Stimulated activated CD4-positive, alpha-beta T cell treated with anti-CD3 and anti-CD28 coated beads, Interleukin-4, amount 100 ng/mL, for 48 hours (primary cell): Measurements from ENCODE around the gene DDX10.
A peak's percentile ranks its signal among the peaks of the same experiment; 100 is the strongest.
"Not testable (repeated sequence)": the region's sequence is repeated elsewhere in the genome, so short reads cannot be mapped to it uniquely, and the experiment has no call there.

Experiments used
- DNase-seq, 2 donors: peaks; one replicate each; pipeline ENCODE4 v3.0.0-alpha.2; 2020; ENCODE audit warnings: low read depth in 2 of 2

Gene DDX10

GRCh38 chr11:108664730-108665525 is at the start of gene DDX10:
DDX10 (plus strand) TSS chr11:108665069; CDS start chr11:108665154, 85 bp downstream.
- DNase-seq = peak; percentile 95 to 96

- DNase-seq = no peak
These were observed 48.3 kb upstream of the DDX10 start for GRCh38 chr11:108616549-108616948.

- DNase-seq = no peak
These were observed 47.8 kb upstream of the DDX10 start for GRCh38 chr11:108617055-108617454.

DNA sequence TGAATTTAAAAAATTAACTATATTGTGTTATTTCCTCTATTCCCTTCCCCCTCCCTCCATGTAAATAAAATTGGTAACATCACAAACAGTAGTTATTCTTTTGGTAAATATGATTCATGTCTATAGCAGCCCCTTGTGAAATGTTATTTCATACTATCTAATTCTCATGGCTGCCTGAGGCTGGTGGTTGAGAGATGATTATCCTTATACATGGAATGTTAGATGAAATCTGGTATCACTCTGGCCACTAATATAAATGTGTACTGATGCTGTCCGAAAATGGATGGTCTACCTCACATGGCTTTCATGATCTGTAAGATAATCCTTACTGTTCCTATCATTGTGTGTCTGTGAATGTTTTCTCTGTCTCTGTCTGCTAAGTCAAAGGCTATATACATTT is 46.3 kb upstream of the DDX10 start:
- DNase-seq = no peak

- no peak for DNase-seq
These were observed 43.7 kb upstream of the DDX10 start for GRCh38 chr11:108620958-108621772.

DNA sequence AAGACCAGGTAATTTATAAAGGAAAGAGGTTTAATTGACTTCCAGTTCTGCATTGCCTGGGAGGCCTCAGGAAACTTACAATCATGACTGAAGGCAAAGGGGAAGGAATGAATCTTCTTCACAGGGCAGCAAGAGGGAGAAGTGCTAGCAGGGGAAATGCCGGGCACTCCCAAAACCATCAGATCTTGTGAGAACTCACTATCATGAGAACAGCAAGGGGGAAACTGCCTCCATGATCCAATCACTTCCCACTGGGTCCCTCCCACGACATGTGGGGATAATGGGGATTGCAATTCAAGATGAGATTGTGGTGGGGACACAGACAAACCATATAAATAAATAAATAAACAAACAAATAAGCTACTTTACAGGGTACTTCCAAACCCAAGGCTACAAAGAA is 42.5 kb upstream of the DDX10 start:
- no peak for DNase-seq

DNA sequence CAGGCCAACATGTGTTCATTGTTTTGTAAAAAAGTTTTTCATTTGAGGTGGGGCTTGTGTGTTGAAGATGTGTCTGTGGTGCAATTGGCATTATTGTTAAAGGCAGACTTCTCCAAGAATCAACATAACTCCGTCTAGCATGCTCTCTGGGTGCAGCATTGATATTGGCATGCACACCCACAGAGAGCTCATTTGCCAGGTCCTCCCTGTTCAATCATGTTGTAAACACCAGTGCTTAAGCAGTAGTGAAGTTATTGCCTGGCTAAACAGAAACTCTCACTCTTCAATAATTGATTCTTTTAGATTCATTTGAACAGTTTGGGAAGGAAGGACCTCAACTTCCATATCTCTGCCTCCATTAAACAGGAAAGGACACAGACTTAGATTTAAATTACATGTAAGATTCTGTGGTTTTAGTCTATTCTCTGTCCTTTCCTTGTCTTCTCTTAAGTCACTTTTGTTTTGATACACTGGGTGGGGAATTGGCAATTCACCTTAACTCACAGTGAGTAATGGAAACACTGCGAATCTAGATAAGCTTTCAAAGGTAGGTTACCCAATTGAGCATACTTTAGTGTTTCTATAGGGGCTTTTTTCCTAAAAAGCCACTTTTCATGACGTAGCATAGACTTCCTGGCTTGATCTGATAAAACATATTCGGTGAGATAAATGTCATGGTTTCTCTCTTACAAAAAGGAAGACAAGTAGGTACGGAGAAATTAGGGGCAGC is 40.5 kb upstream of the DDX10 start:
- DNase-seq = no peak

DNA sequence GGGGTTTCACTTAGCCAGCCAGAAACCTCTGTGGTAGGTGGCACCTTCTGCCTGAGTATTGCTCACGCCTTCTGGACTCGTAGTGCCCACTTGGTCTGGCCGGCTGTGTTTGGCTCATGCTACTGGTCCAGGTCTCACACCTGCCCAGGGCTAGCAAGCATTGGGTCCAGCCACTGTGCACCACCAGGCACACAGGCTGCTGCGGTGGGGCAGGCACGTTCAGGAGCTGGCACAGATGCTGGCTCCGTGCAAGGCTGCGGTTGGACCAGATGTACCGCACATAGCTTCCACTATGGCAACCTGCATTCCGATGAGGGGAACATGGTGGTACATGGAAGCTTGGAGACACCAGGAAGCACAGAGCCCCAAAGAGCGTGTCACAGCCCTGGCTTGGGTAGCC is 36.5 kb upstream of the DDX10 start:
- no peak for DNase-seq

- DNase-seq = no peak
These were observed 36.1 kb upstream of the DDX10 start for GRCh38 chr11:108628812-108629211.

GRCh38 chr11:108629274-108629673 is 35.6 kb upstream of the DDX10 start:
- DNase-seq = no peak

- DNase-seq = no peak
These were observed 32.7 kb upstream of the DDX10 start for GRCh38 chr11:108632041-108632704.

GRCh38 chr11:108635106-108635505 is 29.8 kb upstream of the DDX10 start:
- no peak for DNase-seq

DNA sequence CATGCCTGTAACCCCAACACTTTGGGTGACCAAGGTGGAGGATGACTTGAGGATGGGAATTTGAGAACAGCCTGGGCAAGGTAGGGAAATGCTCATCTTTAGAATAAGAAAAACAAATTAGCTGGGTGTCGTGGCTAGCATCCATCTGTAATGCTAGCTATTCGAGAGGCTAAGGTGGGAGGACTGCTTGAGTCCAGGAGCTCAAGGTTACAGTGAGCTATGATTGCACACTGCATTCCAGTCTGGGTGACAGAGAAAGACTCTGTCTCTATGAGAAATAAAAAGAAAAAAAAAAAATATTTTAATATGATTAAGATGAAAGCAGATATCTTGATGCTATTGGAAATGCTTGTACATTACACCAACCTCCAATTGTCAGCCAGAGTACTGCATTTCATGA is 28.6 kb upstream of the DDX10 start:
- no peak for DNase-seq

- no peak for DNase-seq
These were observed 25.7 kb upstream of the DDX10 start for GRCh38 chr11:108639146-108639545.

- not testable (repeated sequence) for DNase-seq
These were observed 23.1 kb upstream of the DDX10 start for GRCh38 chr11:108641752-108642151.

DNA sequence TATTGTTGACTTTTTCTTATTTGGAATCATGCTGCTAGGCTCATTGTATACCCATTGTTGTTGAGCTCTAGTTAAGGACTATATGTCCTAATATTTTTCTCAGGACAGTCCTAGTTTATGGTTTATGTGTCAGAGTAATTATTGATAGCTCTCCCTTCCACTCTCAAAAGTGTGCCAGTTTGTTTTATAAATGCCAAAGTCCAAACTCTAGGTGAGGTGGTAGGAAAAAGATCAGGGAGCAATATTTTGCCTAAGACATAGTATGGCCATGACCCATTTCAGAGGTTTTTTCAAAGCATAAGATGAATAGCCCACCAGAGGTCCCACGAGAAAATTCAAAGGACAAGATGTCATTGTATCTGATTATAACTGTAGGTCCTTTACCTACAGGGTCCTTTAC is 20.9 kb upstream of the DDX10 start:
- no peak for DNase-seq

DNA sequence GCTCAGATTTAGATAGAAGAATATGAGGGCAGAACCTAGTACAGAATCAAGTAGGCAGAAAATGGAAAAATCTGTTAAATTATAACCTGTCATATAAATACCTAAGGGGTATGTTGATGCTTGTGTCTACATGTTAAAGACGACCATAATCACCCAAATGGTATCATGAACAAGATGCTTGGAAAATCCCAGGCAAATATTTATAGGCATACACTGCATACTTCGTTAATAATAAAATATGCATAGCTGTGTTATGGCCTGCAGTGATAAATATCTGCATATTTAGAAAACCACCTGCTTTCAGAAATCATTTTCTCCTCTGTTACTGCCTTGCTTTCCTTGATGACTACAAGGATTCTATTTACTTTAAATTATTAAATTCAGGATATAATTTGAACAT is 18.9 kb upstream of the DDX10 start:
- no peak for DNase-seq

DNA sequence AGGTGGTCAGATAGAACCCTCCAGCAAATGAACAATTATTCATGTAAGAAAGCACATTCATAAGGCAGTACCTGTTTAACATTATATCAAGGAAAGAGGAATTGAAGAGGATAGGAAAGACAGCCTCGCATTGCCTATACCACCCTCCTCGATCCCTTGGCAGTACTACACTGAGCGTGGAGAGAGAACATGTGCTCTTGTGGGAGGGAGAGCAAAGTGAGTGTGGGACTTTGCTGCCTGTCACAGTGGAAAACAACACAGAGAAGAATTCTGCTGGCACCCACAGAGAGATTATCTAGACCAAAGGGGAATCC is 17.5 kb upstream of the DDX10 start:
- DNase-seq = no peak

DNA sequence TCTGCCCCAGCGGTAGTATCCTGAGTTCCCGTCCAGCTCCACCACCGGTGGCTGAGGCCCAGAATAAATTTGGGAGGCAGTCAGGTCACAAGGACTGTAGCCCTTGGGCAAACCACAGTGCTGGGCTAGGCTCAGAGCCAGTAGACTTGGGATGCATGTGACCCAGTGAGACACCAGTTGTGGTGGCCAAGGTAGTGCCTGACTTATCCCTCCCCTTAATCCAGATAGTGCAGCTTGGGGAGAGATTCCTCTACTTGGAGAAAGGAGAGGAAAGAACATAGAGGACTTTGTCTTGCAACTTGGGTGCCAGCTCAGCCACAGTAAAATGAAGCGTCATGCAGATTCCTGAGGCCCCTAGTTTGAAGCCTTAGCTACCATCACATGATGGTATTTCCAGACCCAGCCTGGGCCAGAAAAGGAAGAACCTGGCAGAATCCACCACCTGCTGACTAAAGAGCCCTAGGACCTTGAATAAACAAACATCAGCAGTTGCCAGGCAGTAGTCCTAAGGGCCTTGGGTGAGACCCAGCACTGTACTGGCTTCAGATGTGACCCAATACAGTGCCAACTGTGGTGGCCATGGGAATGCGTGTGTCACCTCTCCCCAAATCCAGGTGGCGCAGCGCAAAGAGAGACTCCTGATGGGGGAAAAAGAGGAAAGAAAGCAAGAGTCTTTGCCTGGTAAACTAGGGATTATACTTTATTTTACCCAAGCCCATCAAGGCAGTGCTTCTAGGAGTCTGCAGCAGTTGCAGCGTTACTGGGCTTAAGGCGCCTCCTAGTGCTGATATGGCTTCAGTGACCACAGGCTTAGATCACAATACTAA is 17.0 kb upstream of the DDX10 start:
- peak; percentile 41 to 42 for DNase-seq

DNA sequence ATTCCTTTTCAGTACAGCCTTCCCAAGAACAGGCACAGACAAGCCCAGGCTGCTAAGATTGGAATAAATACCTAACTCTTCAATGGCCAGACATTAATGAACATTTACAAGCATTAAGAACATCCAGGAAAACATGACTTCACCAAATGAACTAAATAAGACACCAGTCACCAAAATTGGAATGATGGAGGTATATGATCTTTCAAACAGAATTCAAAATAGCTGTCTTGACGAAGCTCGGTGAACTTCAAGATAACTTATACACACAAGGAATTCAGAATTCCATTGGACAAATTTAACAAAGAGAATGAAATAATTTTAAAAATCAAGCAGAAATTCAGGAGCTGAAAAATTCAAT is 16.4 kb upstream of the DDX10 start:
- no peak for DNase-seq

DNA sequence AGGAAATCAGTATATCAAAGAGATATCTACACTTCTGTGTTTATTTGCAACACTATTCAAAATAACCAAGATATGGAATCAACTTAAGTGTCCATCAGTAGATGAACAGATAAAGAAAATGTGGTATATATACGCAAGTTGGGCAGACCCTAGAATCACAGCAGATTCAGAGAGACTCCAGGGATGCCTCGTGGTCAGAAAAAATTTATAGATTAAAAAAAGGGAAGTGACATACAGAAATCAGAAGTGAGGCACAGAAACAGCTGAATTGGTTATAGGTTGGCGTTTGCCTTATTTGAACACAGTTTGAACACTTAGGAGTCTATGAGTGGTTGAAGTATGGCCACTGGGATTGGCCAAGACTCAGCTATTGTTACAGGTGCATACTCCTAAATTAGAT is 10.8 kb upstream of the DDX10 start:
- DNase-seq = not testable (repeated sequence)
